BE2C (cell line): ENCODE measurements around the gene HIVEP3.
A peak's percentile ranks its signal among the peaks of the same experiment; 100 is the strongest.

ENCODE experiments used
- DNase-seq: peaks from one replicate; pipeline ENCODE4 v3.0.0-alpha.2; 2020
- H3K27me3 ChIP-seq: fragments of 250-450 bp; sonication (Bioruptor Pico); 2 replicates; pipeline ENCODE4 v1.5.1; 2020; ENCODE audit warnings: mild to moderate bottlenecking
- H3K36me3 ChIP-seq: fragments of 250-450 bp; sonication (Bioruptor Pico); 2 replicates; pipeline ENCODE4 v1.5.1; 2020; ENCODE audit warnings: mild to moderate bottlenecking
- H3K4me1 ChIP-seq: fragments of 250-450 bp; sonication (Bioruptor Pico); 2 replicates; pipeline ENCODE4 v1.5.1; 2020
- H3K4me3 ChIP-seq: 2 replicates; pipeline ENCODE4 v1.5.1; 2011; ENCODE audit warnings: low read depth, low read length
- H3K9me3 ChIP-seq: fragments of 250-450 bp; sonication (Bioruptor Pico); 2 replicates; pipeline ENCODE4 v1.5.1; 2020
- TF ChIP-seq, protein P1 (sequence below): IDR thresholded peaks from 2 replicates; pipeline ENCODE4 v1.5.1; 2012; ENCODE audit warnings: mild to moderate bottlenecking, low read depth, low read length

The HIVEP3 gene

DNA sequence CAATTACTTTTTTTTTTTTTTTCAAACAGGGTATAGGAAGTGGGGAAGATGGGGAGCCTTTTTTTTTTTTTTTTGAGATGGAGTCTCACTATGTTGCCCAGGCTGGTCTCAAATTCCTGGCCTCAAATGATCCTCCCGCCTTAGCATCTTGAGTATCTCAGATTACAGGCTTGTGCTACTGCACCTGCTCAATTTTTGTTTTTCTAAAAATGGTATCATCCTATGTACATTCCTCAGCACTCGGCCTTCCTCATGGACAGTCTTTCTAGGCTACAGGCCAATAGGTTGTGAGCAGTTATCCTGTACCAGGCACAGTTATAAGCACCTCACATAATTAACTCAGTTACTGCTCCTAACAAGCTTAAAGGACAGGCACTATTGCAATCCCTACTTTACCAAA is 302.2 kb downstream of the HIVEP3 start:
- no peaks in the 10 kb centered on the region for H3K9me3 ChIP-seq
- H3K4me3 ChIP-seq, result no peak overlapping the region
- TF ChIP-seq, protein P1, sequence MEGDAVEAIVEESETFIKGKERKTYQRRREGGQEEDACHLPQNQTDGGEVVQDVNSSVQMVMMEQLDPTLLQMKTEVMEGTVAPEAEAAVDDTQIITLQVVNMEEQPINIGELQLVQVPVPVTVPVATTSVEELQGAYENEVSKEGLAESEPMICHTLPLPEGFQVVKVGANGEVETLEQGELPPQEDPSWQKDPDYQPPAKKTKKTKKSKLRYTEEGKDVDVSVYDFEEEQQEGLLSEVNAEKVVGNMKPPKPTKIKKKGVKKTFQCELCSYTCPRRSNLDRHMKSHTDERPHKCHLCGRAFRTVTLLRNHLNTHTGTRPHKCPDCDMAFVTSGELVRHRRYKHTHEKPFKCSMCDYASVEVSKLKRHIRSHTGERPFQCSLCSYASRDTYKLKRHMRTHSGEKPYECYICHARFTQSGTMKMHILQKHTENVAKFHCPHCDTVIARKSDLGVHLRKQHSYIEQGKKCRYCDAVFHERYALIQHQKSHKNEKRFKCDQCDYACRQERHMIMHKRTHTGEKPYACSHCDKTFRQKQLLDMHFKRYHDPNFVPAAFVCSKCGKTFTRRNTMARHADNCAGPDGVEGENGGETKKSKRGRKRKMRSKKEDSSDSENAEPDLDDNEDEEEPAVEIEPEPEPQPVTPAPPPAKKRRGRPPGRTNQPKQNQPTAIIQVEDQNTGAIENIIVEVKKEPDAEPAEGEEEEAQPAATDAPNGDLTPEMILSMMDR, result no peak
- H3K36me3 ChIP-seq, result no peaks in the 10 kb centered on the region
- no peak for DNase-seq
- H3K4me1 ChIP-seq, result no peaks in the 10 kb centered on the region; the same call in 1 of the 2 replicates
- H3K27me3 ChIP-seq, result no peaks in the 10 kb centered on the region

DNA sequence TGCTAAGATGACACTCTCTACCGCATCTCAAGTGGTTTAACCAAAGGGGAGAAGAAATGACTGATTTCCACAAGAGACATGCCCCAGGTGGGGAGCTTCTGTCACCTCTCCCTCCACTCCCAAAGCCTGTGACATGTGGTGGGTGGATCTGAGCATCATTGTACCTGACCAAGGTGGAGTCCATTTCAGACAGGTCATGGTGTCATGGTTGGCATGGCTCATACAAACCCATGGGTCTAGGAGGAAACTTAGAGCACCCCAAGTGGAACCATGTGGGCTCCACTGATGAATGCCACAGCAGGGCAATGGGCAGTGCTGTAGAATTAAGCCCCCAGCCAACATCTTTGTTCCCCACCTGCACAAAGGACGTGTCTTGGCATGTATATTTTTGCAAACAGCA is 302.7 kb downstream of the HIVEP3 start:
- DNase-seq, result no peak
- H3K9me3 ChIP-seq, result no peaks in the 10 kb centered on the region
- H3K4me3 ChIP-seq, result no peak overlapping the region
- no peaks in the 10 kb centered on the region for H3K27me3 ChIP-seq
- no peaks in the 10 kb centered on the region for H3K36me3 ChIP-seq
- TF ChIP-seq, protein P1, result no peak
- H3K4me1 ChIP-seq, result no peaks in the 10 kb centered on the region; the same call in 1 of the 2 replicates

- no peaks in the 10 kb centered on the region for H3K36me3 ChIP-seq
- no peaks in the 10 kb centered on the region for H3K27me3 ChIP-seq
- TF ChIP-seq, protein P1, result no peak
Measured at GRCh38 chr1:41615316-41615715, 303.4 kb downstream of the HIVEP3 start.

GRCh38 chr1:41614818-41615217 is 303.9 kb downstream of the HIVEP3 start:
- Histone ChIP-seq H3K27me3 (no peaks in the 10 kb centered on the region), H3K36me3 (no peaks in the 10 kb centered on the region), H3K4me1 (no peaks in the 10 kb centered on the region; the same call in 1 of the 2 replicates), H3K4me3 (no peak overlapping the region), H3K9me3 (no peaks in the 10 kb centered on the region)
- DNase-seq, result no peak
- TF ChIP-seq, protein P1, result no peak

More at GRCh38 chr1:41615316-41615715, 303.4 kb downstream of the HIVEP3 start:
- no peaks in the 10 kb centered on the region for H3K9me3 ChIP-seq
- H3K4me3 ChIP-seq, result no peak overlapping the region
- no peaks in the 10 kb centered on the region; the same call in 1 of the 2 replicates for H3K4me1 ChIP-seq
- DNase-seq, result no peak

DNA sequence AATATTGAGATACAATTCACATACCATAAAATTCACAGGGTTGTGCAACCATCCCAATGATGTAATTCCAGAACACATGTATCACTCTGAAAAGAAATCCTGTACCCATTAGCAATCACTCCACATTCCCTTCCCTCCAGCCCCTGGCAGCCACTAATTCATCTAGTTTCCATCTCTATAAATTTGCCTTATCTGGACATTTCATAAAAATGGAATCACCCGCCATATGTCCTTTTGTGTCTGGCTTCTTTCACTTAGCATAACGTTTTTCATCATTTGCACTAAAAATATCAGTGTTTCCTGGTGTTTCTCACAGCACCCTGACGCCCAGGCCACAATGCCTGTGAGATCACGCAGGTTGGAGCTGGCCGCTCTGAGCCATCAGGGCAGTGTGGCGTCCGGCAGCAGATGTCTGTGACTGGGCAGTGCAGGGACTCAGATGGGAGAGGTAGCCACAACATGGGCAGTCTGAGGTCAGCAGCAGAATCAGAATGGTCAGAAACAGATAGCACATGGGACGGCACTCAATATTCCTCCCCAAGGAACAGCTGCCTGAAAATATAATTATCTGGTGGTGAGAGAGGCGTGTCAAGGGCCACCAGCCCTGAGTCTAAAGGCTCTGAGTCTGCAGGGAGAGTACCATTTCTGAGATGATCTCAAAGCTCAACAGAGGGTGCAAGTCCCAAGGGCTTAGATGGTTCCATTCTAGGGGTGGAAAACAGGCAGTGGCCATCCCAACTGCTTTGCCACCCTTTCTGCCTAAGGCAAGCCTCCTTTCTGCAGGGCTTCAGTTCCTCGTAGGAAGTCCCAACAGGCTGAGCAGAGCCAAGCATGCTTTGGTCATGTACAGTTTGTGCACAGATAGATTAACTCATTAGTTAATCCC is 304.8 kb downstream of the HIVEP3 start:
- DNase-seq, result peak; percentile 39
- no peaks in the 10 kb centered on the region; the same call in 1 of the 2 replicates for H3K4me1 ChIP-seq
- no peaks in the 10 kb centered on the region for H3K9me3 ChIP-seq
- H3K36me3 ChIP-seq, result no peaks in the 10 kb centered on the region
- no peak overlapping the region for H3K4me3 ChIP-seq
- no peaks in the 10 kb centered on the region for H3K27me3 ChIP-seq
- TF ChIP-seq, protein P1, result no peak

- H3K27me3 ChIP-seq, result no peaks in the 10 kb centered on the region
- H3K4me3 ChIP-seq, result no peak overlapping the region
- TF ChIP-seq, protein P1, result no peak
- no peak for DNase-seq
- no peaks in the 10 kb centered on the region for H3K9me3 ChIP-seq
- no peaks in the 10 kb centered on the region; the same call in 1 of the 2 replicates for H3K4me1 ChIP-seq
- H3K36me3 ChIP-seq, result no peaks in the 10 kb centered on the region
Measured at GRCh38 chr1:41612953-41613352, 305.8 kb downstream of the HIVEP3 start.
